Endothelial cell of umbilical vein (primary cell): ENCODE measurements around the gene SVIL. TPM values are rescaled to one million over a fixed set of nuclear protein-coding genes. Genes with fewer than 3 reads are reported as not detected.

ENCODE experiments used
- BruUV-seq: library from RNA; stranded (reverse); fragments of 400-500 nt; replicated peaks from 2 replicates; lab custom pipeline; 2021; lab: Mats Ljungman, UMichigan
- CTCF ChIA-PET: fragments of 300-600, 350-600 bp; sonication (Branson Sonifier 250); formaldehyde crosslinking; loops from one replicate; lab custom pipeline; 2021; ENCODE audit warnings: antibody characterized with exemption, inconsistent platforms; lab: Charles Lee
- POLR2A ChIA-PET: fragments of 300-600, 350-600 bp; sonication (Branson Sonifier 250); formaldehyde crosslinking; loops from one replicate; lab custom pipeline; 2021; ENCODE audit warnings: antibody characterized with exemption, inconsistent platforms; lab: Charles Lee
- DNase-seq: peaks from one replicate; pipeline ENCODE4 v3.0.0-alpha.2; 2011; ENCODE audit warnings: low read depth, low spot score
- FAIRE-seq: peaks from 2 replicates; lab custom pipeline; 2011; peaks lifted over from hg19 to GRCh38; lab: Jason Lieb, UNC
- H2AFZ ChIP-seq: 2 replicates; pipeline ENCODE4 v1.6.0; 2012; ENCODE audit warnings: low read depth, low read length, control low read depth, inconsistent platforms
- H3K27ac ChIP-seq: 2 replicates; pipeline ENCODE4 v1.5.1; 2011; ENCODE audit warnings: low read depth, mild to moderate bottlenecking, control low read depth, low read length, moderate library complexity; ENCODE audit not compliant: insufficient read depth
- H3K27me3 ChIP-seq, 2 experiments: 2 replicates each; pipeline versions ENCODE4 v1.6.0 to v1.6.1; 2011; ENCODE audit warnings: low read length in 2 of 2, mixed read lengths in 1 of 2; ENCODE audit not compliant: control insufficient read depth in 2 of 2, insufficient read depth in 2 of 2
- H3K36me3 ChIP-seq, 2 experiments: 2 replicates in 1 of 2; 3 replicates in 1 of 2; pipeline ENCODE4 v1.5.1; 2011; ENCODE audit warnings: low read length in 2 of 2, mild to moderate bottlenecking in 1 of 2, moderate library complexity in 1 of 2; ENCODE audit not compliant: control insufficient read depth in 2 of 2, insufficient read depth in 2 of 2; ENCODE audit errors: extremely low read depth in 1 of 2
- H3K4me1 ChIP-seq: 3 replicates; pipeline ENCODE4 v1.5.1; 2011; ENCODE audit warnings: mild to moderate bottlenecking, low read length; ENCODE audit not compliant: control insufficient read depth, insufficient read depth; ENCODE audit errors: extremely low read depth
- H3K4me2 ChIP-seq: 2 replicates; pipeline ENCODE4 v1.6.1; 2011; ENCODE audit warnings: low read length, control low read depth, mixed read lengths; ENCODE audit not compliant: insufficient read depth
- H3K4me3 ChIP-seq, 3 experiments: fragments of 200-600 bp in 1 of 3; sonication (generic), shearing (Covaris generic) in 1 of 3; replicated peaks in 1 of 3; 2 replicates each; pipeline ENCODE4 v1.5.1; 2011 to 2016; ENCODE audit warnings: control low read depth in 3 of 3, low read length in 3 of 3, mild to moderate bottlenecking in 2 of 3, inconsistent platforms in 1 of 3, low read depth in 1 of 3, moderate library complexity in 1 of 3; ENCODE audit not compliant: insufficient read depth in 1 of 3
- H3K79me2 ChIP-seq: 2 replicates; pipeline ENCODE4 v1.6.0; 2012; ENCODE audit warnings: low read length, inconsistent platforms; ENCODE audit not compliant: control insufficient read depth, insufficient read depth
- H3K9ac ChIP-seq: replicated peaks from 2 replicates; pipeline ENCODE3; 2011; ENCODE audit warnings: low read length, control low read depth; ENCODE audit not compliant: insufficient read depth; ENCODE audit errors: extremely low read depth
- H3K9me1 ChIP-seq: replicated peaks from 3 replicates; pipeline ENCODE4 v1.6.0; 2011; ENCODE audit warnings: mild to moderate bottlenecking, low read length; ENCODE audit not compliant: control insufficient read depth, insufficient read depth; ENCODE audit errors: extremely low read depth
- H3K9me3 ChIP-seq: replicated peaks from 2 replicates; pipeline ENCODE4 v1.5.1; 2012; ENCODE audit warnings: low read length, inconsistent platforms; ENCODE audit not compliant: control insufficient read depth, insufficient read depth
- H4K20me1 ChIP-seq: replicated peaks from 2 replicates; pipeline ENCODE3; 2011; ENCODE audit warnings: mild to moderate bottlenecking, low read length; ENCODE audit not compliant: control insufficient read depth, insufficient read depth; ENCODE audit errors: extremely low read depth
- CTCF ChIP-seq, 2 donors: IDR thresholded peaks; 1 replicate in 1 of 2; 2 replicates in 1 of 2; pipeline ENCODE4 v1.5.1; 2011; ENCODE audit warnings: low read length in 2 of 2, mild to moderate bottlenecking in 2 of 2, moderate library complexity in 2 of 2, control low read depth in 1 of 2, inconsistent platforms in 1 of 2, low read depth in 1 of 2; ENCODE audit not compliant: insufficient read depth in 1 of 2; ENCODE audit errors: extremely low read depth in 1 of 2
- EZH2 ChIP-seq: IDR thresholded peaks from 2 replicates; pipeline ENCODE4 v1.6.1; 2012; ENCODE audit warnings: borderline replicate concordance, low read depth, mild to moderate bottlenecking, moderate library complexity, low read length, inconsistent platforms; ENCODE audit not compliant: severe bottlenecking
- FOS ChIP-seq: IDR thresholded peaks from 2 replicates; pipeline ENCODE4 v1.6.1; 2011; ENCODE audit warnings: mild to moderate bottlenecking, low read length, moderate library complexity, borderline replicate concordance; ENCODE audit not compliant: insufficient read depth
- GATA2 ChIP-seq: IDR thresholded peaks from 2 replicates; pipeline ENCODE4 v1.7.0; 2011; ENCODE audit warnings: low read depth, mild to moderate bottlenecking, moderate library complexity, mixed read lengths, low read length; ENCODE audit not compliant: insufficient read length, insufficient read depth
- JUN ChIP-seq: IDR thresholded peaks from 2 replicates; pipeline ENCODE4 v1.6.1; 2011; ENCODE audit warnings: borderline replicate concordance, low read depth; ENCODE audit not compliant: insufficient read length, insufficient read depth
- MYC ChIP-seq: IDR thresholded peaks from one replicate; pipeline ENCODE4 v1.6.1; 2011; ENCODE audit warnings: mild to moderate bottlenecking, low read depth, low read length
- POLR2A ChIP-seq: IDR thresholded peaks from 2 replicates; pipeline ENCODE4 v1.6.1; 2012; ENCODE audit warnings: low read depth, mild to moderate bottlenecking, control low read depth, low read length
- POLR2AphosphoS5 ChIP-seq: IDR thresholded peaks from 2 replicates; pipeline ENCODE4 v1.6.1; 2012; ENCODE audit warnings: low read depth, mild to moderate bottlenecking, control low read depth, low read length, moderate library complexity; ENCODE audit not compliant: insufficient read depth
- dilution Hi-C: fragments of 300-500 bp; cut with MboI; formaldehyde crosslinking; loops from one replicate; pipeline ENCODE4 v1.15.0; 2019; ENCODE audit warnings: low sequenced_read_pairs; ENCODE audit not compliant: extremely low pct_ligation_motif_present
- intact Hi-C: fragments of 100-400 bp; cut with micrococcal nuclease; formaldehyde crosslinking; loops from one replicate; pipeline ENCODE4 v1.10.0; 2022
- polyA plus RNA-seq, 4 experiments: library from polyadenylated mRNA; depleted of rRNA in 3 of 4; stranded (reverse) in 3 of 4; unstranded in 1 of 4; fragments of >200 nt; gene quantifications; 2 replicates each; pipeline versions ENCODE4 v1.2.1 to v1.2.3, GENCODE V29; 2011 to 2012; ENCODE audit warnings: missing spikeins in 1 of 4
- total RNA-seq: library from RNA; stranded (reverse); gene quantifications from 2 replicates; pipeline ENCODE4 v1.2.3, GENCODE V29; 2021
- TF ChIP-seq, protein P1 (sequence below): IDR thresholded peaks from 2 replicates; pipeline ENCODE4 v1.6.1; 2011; ENCODE audit not compliant: insufficient read depth, insufficient read length

Gene SVIL
- total and polyA plus RNA-seq, 2 donors (not counting 3 experiments of a cell fraction or from before 2014, with no cell fraction given), result 22.6 to 70.7 TPM

- no peak overlapping the region for H3K27ac ChIP-seq
- no peak overlapping the region for H3K4me2 ChIP-seq
- H3K27me3 ChIP-seq, result no peaks in the 10 kb centered on the region
- no peak overlapping the region for H2AFZ ChIP-seq
- no TSS peak for BruUV-seq
- dilution Hi-C loops, result no loop called here
- H4K20me1 ChIP-seq, result no peaks in the 10 kb centered on the region
- no peaks in the 10 kb centered on the region for H3K9me3 ChIP-seq
- FAIRE-seq (no peak), DNase-seq (no peak)
- TF ChIP-seq POLR2A (no peak), GATA2 (no peak), FOS (no peak), CTCF (IDR thresholded peaks at IDR 0.05; ENCODE audit: extremely low read depth in 1 of 2, insufficient read depth in 1 of 2, low read depth in 1 of 2, low read length in 2 of 2) (no peak), MYC (no peak), POLR2AphosphoS5 (no peak), EZH2 (no peak), JUN (no peak)
- TF ChIP-seq, protein P1, sequence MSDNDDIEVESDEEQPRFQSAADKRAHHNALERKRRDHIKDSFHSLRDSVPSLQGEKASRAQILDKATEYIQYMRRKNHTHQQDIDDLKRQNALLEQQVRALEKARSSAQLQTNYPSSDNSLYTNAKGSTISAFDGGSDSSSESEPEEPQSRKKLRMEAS, result no peak
- peaks cover 0 to 2% of the 10 kb centered on the region in 2 experiments for H3K36me3 ChIP-seq
- no peaks in the 10 kb centered on the region for H3K9me1 ChIP-seq
- POLR2A ChIA-PET, result no interaction called here
- no peak overlapping the region for H3K9ac ChIP-seq
- no peak overlapping the region for H3K4me3 ChIP-seq
- H3K79me2 ChIP-seq, result no peaks in the 10 kb centered on the region
- CTCF ChIA-PET, result interaction anchor here (0.9 to 1.6 kb wide), 2 partner anchors 10 to 401 kb away, joined by 3 to 5 read pairs; no protein-coding TSS in a partner anchor
- H3K4me1 ChIP-seq, result no peaks in the 10 kb centered on the region
- intact Hi-C loops, result no loop called here
Measured at GRCh38 chr10:29600821-29601220, 34.0 kb downstream of the SVIL start.
